Natural killer cell treated with Interleukin-12 subunit alpha and Interleukin-12 subunit beta and Interleukin-15 and Interleukin-18, amount 100 ng/mL, for 72 hours (primary cell): ENCODE measurements around the gene CHIC2. TPM values are rescaled to one million over a fixed set of nuclear protein-coding genes. Genes with fewer than 3 reads are reported as not detected.
A peak's percentile ranks its signal among the peaks of the same experiment; 100 is the strongest.

Experiments used
- ATAC-seq, 2 donors: fragments of 150-1000 bp; cut with Tn5 transposase in 1 of 2; sonication (Bioruptor Pico), chemical (Tn5 transposase) in 1 of 2; 2 replicates each; pipeline ENCODE4 v1.10.0; 2021
- DNase-seq: peaks from one replicate; pipeline ENCODE4 v3.0.0; 2022; ENCODE audit warnings: low spot score
- H3K27ac Mint-ChIP-seq, 2 donors: 1 replicate in 1 of 2; 2 replicates in 1 of 2; pipeline ENCODE4 v1.8.0; 2022; ENCODE audit warnings: mixed read lengths in 2 of 2, mild to moderate bottlenecking in 1 of 2, moderate library complexity in 1 of 2
- H3K27me3 Mint-ChIP-seq, 2 donors: 1 replicate in 1 of 2; 2 replicates in 1 of 2; pipeline ENCODE4 v1.8.0; 2022; ENCODE audit warnings: mixed read lengths in 2 of 2
- H3K36me3 Mint-ChIP-seq: one replicate; pipeline ENCODE4 v1.8.0; 2022; ENCODE audit warnings: mixed read lengths
- H3K4me1 Mint-ChIP-seq, 2 donors: 1 replicate in 1 of 2; 2 replicates in 1 of 2; pipeline ENCODE4 v1.8.0; 2022; ENCODE audit warnings: low read depth in 2 of 2, mixed read lengths in 2 of 2, mild to moderate bottlenecking in 1 of 2
- H3K4me3 Mint-ChIP-seq: one replicate; pipeline ENCODE4 v1.8.0; 2022; ENCODE audit warnings: mixed read lengths
- H3K9me3 Mint-ChIP-seq: 2 replicates; pipeline ENCODE4 v1.8.0; 2022; ENCODE audit warnings: mixed read lengths
- total RNA-seq, 2 donors: library from RNA; stranded (reverse); gene quantifications; one replicate each; pipeline ENCODE4 v1.2.3, GENCODE V29; 2022

The CHIC2 gene
- total RNA-seq, 2 donors from 2014 or later: 15.2 to 31.3 TPM

- ATAC-seq (peak in 1 of 2 donors; percentile 19), DNase-seq (no peak)
- peaks cover 55 to 79% of the 10 kb centered on the region in 2 donors for H3K27me3 Mint-ChIP-seq
- H3K4me1 Mint-ChIP-seq: peaks cover 11 to 23% of the 10 kb centered on the region in 2 donors
- no peaks in the 10 kb centered on the region for H3K36me3 Mint-ChIP-seq
- no peaks in the 10 kb centered on the region for H3K9me3 Mint-ChIP-seq
- peak overlapping the region; percentile 64 for H3K4me3 Mint-ChIP-seq
- H3K27ac Mint-ChIP-seq: no peak overlapping the region
Observed at GRCh38 chr4:54099287-54099747, 34.9 kb upstream of the CHIC2 start.

DNA sequence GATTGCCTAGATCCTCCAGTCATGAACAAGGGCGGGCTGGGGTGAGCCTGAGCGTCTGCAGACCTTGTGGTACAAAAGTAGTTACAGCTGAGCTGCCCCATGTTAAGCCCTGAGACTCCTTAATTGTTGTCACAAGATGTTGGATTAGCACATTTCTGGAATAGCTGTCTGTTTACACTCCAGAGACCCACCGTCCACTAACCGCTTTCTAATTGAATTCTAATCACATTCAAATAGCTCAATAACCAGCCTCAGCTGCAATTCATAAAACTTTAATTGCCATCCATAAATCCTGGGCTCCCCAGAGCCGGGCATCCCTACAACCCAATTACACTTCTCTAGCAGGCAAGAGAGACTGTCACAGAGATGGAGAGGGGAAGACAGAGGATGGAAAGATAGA is 34.0 kb upstream of the CHIC2 start:
- DNase-seq: no peak
- no peak overlapping the region for H3K27ac Mint-ChIP-seq
- H3K9me3 Mint-ChIP-seq: no peaks in the 10 kb centered on the region
- H3K27me3 Mint-ChIP-seq: peaks cover 61 to 87% of the 10 kb centered on the region in 2 donors
- no peaks in the 10 kb centered on the region for H3K36me3 Mint-ChIP-seq
- H3K4me3 Mint-ChIP-seq: peak overlapping the region; percentile 64
- ATAC-seq: no peak
- H3K4me1 Mint-ChIP-seq: peaks cover 11 to 29% of the 10 kb centered on the region in 2 donors

DNA sequence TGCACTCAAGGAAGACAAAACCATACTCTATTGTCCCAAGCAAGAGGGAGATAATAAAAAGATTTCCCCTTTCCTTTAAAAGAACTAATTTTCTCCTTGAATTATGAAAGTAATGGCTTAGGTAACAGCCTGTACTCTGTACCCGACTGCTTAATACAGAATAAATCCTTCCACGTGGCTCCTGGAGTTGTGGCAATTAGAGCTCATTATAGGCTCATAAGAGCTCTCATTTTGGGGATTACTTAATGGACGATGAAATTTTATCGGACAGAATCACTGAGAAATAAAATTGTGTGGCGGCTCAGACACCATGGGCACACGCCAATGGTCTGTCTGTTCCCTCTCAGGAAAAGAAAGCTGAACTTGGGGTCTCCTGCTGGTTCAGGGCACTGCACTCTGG is 32.7 kb upstream of the CHIC2 start:
- no peak overlapping the region for H3K27ac Mint-ChIP-seq
- peaks cover 16 to 30% of the 10 kb centered on the region in 2 donors for H3K4me1 Mint-ChIP-seq
- no peaks in the 10 kb centered on the region for H3K36me3 Mint-ChIP-seq
- no peak for DNase-seq
- no peaks in the 10 kb centered on the region for H3K9me3 Mint-ChIP-seq
- peaks cover 56 to 86% of the 10 kb centered on the region in 2 donors for H3K27me3 Mint-ChIP-seq
- ATAC-seq: no peak
- no peak overlapping the region for H3K4me3 Mint-ChIP-seq

DNA sequence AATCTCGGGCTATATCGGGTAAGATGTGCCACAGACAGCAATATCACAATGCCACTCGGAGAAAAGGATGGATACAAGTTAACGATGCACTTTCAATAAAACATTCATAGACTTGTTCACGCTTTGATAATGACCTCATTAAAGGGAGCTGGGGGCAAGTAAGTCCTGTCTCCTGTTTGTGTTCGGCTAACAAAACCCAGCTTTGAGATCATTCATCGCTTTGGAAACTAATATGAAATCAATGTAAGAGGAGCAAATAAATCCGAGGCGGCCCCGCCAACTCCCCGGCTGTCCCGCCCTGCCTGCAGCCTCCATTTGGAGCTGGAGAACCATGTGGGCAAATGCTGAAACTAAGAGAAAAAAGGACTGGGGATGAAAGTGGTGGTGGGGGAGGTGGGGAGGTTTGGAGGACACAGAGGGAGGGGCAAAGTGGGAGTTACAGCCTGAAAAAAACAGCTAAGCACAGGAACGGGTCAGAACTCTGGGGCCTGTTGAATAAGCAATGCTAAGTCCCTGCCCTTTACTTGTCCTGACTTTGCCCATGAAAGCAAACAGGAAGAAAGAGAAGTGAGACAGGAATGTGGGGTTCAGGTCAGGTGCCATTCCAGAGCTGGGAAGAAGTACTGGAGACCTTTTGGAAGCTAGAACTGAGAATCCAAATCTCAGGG is 32.0 kb upstream of the CHIC2 start:
- Mint-ChIP-seq H3K4me1 (peaks cover 21 to 33% of the 10 kb centered on the region in 2 donors), H3K4me3 (no peak overlapping the region), H3K27ac (no peak overlapping the region), H3K9me3 (peaks cover 4% of the 10 kb centered on the region), H3K27me3 (peaks cover 58 to 86% of the 10 kb centered on the region in 2 donors), H3K36me3 (no peaks in the 10 kb centered on the region)
- no peak for ATAC-seq
- no peak for DNase-seq

DNA sequence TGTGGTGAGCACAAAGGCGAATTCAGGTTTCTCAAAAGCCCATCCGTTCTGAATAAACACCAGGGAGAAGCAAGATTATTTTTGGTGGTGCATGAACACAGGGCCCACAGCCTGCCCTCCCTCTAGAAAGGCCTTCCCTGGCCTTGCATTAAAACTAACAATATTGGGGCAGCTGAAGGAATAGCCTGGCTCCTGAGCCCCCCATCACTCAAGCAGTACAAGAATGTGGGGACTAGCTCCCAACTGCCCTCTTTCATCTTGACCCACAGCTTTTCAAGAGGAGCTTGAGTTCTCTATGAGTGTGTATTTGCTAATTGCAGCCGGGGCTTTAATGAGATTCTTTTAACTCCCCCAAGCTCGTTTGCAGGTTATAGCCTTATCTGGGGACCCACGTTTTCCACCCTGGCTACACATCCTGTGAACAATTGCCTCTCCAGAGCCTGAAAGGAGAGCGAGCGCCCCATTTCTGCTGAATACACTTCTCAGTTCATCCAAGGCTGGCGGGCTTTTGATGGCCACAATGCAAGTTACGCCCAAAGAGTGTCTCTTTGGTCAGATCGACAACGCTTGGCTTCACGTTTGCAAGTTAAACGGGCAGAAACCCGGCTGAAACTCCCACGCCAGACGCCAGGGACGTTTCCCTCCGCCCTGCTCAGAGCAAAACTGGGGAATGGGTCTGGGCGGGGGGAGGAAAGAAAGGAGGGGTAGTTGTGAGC is 30.9 kb upstream of the CHIC2 start:
- no peak overlapping the region for H3K27ac Mint-ChIP-seq
- no peaks in the 10 kb centered on the region for H3K36me3 Mint-ChIP-seq
- H3K9me3 Mint-ChIP-seq: peaks cover 4% of the 10 kb centered on the region
- peaks cover 22 to 32% of the 10 kb centered on the region in 2 donors for H3K4me1 Mint-ChIP-seq
- no peak for DNase-seq
- no peak overlapping the region for H3K4me3 Mint-ChIP-seq
- no peak for ATAC-seq
- H3K27me3 Mint-ChIP-seq: peaks cover 59 to 86% of the 10 kb centered on the region in 2 donors

GRCh38 chr4:54094451-54094850 is 30.0 kb upstream of the CHIC2 start:
- no peaks in the 10 kb centered on the region for H3K36me3 Mint-ChIP-seq
- peaks cover 22 to 29% of the 10 kb centered on the region in 2 donors for H3K4me1 Mint-ChIP-seq
- H3K27ac Mint-ChIP-seq: no peak overlapping the region

DNA sequence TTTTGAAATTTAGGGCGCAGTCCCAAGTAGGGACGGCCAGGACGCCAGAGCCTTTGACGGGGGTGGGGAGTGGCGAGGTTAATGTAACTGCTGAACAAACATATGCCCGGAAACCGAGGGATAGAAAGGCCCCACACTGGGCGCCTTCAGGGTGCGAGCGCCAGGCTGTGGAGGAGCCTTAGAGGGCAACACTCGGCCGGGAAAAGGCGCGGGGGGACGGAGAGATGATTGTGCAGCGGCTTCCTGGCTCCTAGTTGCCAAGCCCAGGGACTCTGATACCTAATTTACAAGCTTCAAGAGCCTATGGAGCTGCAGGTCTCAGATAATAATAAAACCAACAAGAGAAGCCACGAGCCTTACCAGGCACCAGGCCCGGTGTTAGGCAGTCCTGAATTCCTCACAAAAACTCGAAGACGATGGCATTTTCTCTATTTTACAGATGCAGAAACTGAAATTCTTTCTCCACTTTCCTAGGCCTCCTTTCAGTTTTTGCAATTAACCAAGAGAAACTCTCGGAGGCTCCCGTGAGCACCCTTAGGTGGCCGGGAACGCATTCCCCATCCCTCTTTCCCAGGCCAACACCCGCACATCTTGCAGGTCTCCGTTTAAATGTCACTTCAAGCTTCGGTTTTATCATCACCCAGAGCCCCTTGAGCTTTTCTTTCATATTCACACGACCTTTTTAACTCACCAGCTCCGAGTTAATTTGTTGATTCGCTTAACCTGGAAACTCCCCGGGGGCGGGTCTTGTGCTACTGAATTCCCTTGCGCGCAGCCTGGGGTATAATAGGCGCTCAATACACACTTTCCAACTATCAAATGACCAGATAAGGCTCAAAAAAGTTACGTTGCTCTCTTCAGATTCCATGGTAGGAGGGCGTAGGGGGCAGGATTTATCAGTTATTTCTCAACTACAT is 29.2 kb upstream of the CHIC2 start:
- Mint-ChIP-seq H3K4me3 (peak overlapping the region; percentile 94), H3K27me3 (peaks cover 54 to 78% of the 10 kb centered on the region in 2 donors), H3K27ac (no peak overlapping the region), H3K4me1 (peaks cover 22 to 23% of the 10 kb centered on the region in 2 donors), H3K36me3 (no peaks in the 10 kb centered on the region), H3K9me3 (peaks cover 4% of the 10 kb centered on the region)
- ATAC-seq (no peak), DNase-seq (no peak)

More at GRCh38 chr4:54094451-54094850, 30.0 kb upstream of the CHIC2 start:
- no peak for ATAC-seq
- H3K27me3 Mint-ChIP-seq: peaks cover 60 to 83% of the 10 kb centered on the region in 2 donors
- H3K4me3 Mint-ChIP-seq: no peak overlapping the region
- peaks cover 4% of the 10 kb centered on the region for H3K9me3 Mint-ChIP-seq
- DNase-seq: no peak

DNA sequence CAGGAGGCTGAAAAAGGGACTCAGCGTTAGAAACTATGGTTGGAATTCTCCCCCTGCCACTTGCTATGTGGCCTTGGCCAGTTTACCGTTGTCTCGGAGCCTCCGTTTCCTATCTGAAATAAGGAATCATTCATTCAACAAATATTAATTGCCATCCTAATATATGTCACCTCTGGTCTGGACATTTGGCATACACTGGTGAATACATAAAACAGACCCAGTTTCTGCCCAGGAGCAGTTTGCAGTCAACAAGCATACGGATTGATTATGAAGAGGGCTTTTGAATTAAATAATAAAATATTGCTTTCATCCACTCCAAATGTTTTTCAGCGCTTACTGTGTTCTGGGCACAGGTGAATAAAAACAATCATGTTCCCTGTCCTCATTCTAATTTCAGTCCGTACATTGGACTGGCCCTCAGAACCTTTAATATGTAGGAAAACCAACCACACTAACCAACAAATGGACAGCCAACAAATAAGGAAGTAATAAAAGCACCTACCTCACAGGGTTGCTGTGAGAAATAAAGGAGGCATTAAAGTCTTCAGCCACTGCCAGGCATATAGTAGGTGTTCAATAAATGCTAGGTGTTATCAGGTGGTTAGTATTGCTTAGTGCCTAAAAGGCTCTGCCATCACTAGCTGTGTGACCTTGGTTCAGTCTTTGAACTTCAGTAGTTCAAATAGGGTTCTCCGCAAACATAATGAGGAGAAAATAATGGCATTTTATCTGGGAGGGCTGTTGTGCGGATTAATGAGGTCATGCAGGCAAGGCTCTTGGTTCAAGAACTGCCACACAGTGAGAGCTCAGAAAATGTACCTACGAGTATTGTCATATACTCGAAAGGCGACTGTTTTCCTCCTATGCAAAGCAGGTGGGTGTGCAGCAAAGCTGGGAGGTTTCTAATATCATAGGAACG is 28.3 kb upstream of the CHIC2 start:
- H3K4me3 Mint-ChIP-seq: peak overlapping the region; percentile 94
- DNase-seq: no peak
- H3K27me3 Mint-ChIP-seq: peaks cover 51 to 76% of the 10 kb centered on the region in 2 donors
- H3K4me1 Mint-ChIP-seq: peaks cover 22 to 23% of the 10 kb centered on the region in 2 donors
- no peak overlapping the region for H3K27ac Mint-ChIP-seq
- peaks cover 4% of the 10 kb centered on the region for H3K9me3 Mint-ChIP-seq
- ATAC-seq: no peak
- no peaks in the 10 kb centered on the region for H3K36me3 Mint-ChIP-seq

DNA sequence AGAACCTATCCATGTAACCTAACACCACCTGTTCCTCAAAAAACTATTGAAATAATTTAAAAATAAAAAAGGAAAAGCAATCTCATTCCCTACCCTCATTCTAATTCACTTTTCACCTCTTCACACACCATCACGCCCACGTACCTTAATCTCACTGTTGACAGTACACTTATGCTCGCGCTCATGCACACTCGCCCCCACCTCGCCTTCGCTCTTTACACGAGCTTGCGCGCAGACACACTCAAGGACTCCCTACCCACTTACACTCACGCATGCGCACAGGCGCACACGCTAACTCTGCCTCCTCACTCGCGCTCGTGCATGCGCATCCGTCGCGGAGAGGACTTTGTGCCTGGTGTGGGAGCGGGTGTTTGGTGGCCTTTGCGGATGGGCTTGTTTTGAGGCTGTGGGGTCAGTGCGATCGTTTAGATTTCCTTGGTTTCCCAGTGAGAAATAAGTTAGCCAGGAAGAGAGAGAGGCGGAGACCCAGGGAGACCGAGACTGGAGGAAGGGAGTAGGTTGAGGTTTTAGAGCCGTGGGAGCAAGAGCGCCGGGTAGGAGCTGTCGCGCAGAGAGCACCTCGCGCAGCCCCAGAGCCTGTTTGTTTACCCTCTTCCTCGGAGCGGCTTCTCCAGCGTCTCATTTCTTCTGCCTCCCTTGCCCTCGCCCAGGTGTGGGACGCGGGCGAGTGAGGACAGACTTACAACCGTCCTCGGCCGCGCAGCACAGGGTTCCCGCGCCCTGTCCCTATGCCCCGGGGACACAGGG is 27.4 kb upstream of the CHIC2 start:
- DNase-seq (peak; percentile 90), ATAC-seq (peak; percentile 92 to 94)
- H3K9me3 Mint-ChIP-seq: peaks cover 4% of the 10 kb centered on the region
- H3K4me1 Mint-ChIP-seq: peaks cover 22 to 23% of the 10 kb centered on the region in 2 donors
- H3K36me3 Mint-ChIP-seq: no peaks in the 10 kb centered on the region
- peaks cover 47 to 70% of the 10 kb centered on the region in 2 donors for H3K27me3 Mint-ChIP-seq
- H3K27ac Mint-ChIP-seq: peak overlapping the region in 1 of 2 donors; percentile 2
- H3K4me3 Mint-ChIP-seq: peak overlapping the region; percentile 94

GRCh38 chr4:54090804-54091623 is 26.6 kb upstream of the CHIC2 start:
- H3K27ac Mint-ChIP-seq: no peak overlapping the region
- ATAC-seq: peak; percentile 65 to 66

DNA sequence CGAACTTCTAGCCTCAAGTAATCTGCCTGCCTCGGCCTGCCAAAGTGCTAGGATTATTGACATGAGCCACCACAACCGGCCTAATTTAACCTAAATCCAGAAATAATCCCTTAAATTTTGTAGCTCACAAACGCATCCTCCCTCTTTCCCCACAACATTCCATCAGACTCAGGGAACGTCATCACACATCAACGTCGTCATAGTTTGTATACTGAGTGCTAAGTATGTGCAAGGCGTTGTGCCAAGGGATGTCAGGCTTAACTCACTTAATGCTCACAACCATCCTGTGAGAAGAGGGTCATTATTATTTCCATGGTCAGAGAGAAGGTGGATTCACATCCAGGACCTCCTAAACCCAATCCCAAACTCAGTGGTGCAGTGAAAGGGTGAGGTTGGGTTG is 26.0 kb upstream of the CHIC2 start:
- Mint-ChIP-seq H3K9me3 (peaks cover 4% of the 10 kb centered on the region), H3K36me3 (no peaks in the 10 kb centered on the region), H3K27me3 (peaks cover 37 to 64% of the 10 kb centered on the region in 2 donors), H3K4me1 (peaks cover 16 to 20% of the 10 kb centered on the region in 2 donors), H3K4me3 (peak overlapping the region; percentile 94), H3K27ac (no peak overlapping the region)
- DNase-seq (no peak), ATAC-seq (no peak)

More at GRCh38 chr4:54090804-54091623, 26.6 kb upstream of the CHIC2 start:
- DNase-seq: no peak
- Mint-ChIP-seq H3K36me3 (no peaks in the 10 kb centered on the region), H3K9me3 (peaks cover 4% of the 10 kb centered on the region), H3K4me3 (peak overlapping the region; percentile 94), H3K4me1 (peaks cover 16 to 20% of the 10 kb centered on the region in 2 donors), H3K27me3 (peaks cover 41 to 70% of the 10 kb centered on the region in 2 donors)
